ENCODE results near the gene NUTF2. TPM values are rescaled to one million over a fixed set of nuclear protein-coding genes. Genes with fewer than 3 reads are reported as not detected.

Gene NUTF2
- total RNA-seq: 154 and 200 TPM in 2 replicates

DNA sequence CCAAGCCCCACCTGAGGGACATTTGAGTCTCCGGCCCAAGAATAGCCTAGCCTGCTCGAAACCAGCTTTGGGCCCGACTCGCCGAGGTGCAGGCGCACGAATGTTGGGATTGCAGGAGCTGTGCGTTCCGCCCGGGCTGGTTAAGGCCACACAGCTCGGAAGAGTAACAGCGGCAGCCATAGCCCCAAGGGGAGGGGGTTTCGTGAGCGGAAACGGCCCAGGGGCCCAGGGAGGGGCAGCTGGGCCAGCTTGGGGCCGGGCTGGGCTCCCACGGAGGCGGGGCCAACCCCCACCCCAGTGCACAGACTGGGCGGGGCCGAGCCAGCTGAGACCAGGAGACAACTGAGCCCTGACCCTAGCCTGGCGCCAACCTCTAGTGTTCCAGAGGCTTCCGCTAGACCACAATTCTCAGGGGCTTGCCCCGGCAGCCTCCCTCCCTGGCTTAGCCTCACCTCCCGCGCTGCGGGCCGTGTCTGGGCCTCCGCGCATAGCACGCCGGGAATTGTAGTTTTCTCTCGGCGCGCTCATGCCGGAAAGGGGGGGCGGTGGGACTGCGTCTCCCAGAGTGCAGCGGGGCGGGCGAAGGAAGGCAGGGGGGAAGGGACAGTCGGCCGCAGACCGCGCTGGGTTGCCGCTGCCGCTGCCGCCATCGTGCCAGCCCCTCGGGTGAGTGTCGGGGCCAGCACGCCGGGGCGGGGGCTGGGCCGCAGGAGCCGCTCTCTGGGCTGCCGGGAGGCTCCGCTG, at the start of gene NUTF2:
Gene NUTF2, plus strand, starts transcription at position 614 of the 744 bp plus-strand sequence. CDS start 18,198 bp downstream, outside the sequence.

DNA sequence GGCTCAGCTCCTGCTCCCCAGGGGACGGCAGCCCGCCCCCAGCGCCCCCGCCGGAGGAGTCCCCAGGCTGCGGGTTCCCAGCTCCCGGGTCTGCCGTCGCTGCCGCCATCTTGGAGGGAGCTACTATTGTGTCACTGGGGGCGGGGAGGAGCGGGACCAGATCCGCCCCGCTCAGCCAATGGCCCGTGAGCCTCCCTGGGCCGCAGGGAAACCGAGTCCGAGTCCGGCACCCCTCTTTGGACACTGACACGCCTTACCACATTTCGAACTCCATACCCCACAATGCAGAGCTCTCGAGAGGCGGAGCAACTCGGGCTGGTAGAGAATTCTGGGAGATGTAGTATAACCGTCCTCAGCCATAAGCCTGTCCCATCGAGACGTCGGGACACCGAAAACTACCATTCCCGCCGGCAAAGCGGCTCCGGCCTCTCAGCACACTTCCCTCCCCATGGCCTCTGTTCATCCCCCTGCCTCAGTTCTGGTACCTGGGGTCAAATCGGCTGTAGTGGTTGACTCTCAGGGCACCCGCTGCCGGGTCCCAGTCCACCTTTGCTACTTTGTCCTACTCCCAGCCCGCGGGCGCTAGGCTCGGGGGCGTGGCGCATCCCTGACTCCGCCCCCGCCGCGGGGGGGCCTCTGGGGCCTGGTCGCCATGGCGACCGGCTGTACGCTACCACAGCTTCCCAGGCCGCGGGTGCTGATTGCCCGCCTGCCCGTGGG, 40.1 kb upstream of the NUTF2 start, which contains the start of the genes RANBP10 and TSNAXIP1:
Gene RANBP10, minus strand, starts transcription at position 133 of the 720 bp plus-strand sequence. Its CDS starts 24 bp downstream, at position 109.
Gene TSNAXIP1, plus strand, starts transcription at position 462 of the 720 bp plus-strand sequence. CDS start 261 bp downstream, outside the sequence.

DNA sequence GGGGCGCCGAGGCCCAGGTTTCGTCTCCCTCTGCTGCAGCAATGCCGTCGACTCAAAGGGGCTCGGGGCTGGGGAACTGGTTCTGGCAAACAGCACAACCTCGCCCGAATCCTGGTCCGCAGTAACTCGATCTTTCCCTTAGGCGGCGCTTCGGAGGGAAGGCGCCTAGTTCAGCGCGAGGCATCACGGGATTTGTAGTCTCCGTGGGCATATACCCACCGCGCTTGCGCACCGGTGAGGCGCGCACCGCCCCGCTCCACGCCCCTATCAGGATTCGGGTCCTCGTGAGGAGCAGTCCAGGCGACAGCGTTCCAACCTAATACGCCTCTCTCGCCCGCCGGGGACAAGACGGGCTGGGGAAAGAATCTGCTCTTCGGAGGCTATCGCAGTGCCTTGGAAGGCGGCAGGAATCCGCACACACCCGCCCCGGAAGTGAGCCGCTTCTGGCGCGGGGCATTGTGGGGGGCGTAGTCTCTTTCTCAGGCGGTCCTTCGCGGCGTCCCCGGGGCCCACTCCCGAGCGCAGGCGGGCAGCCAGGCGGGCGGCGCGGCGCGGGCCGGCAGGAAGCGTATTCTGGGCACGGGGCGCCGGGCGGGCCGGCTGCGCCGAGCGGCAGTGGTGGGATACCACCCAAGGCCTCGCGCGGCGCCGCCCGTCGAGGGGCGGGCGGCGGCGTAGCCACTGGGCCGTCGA, 4.8 kb upstream of the NUTF2 start, which contains the start of gene THAP11:
Gene THAP11, plus strand, starts transcription at position 505 of the 693 bp plus-strand sequence. CDS start 235 bp downstream, outside the sequence.

DNA sequence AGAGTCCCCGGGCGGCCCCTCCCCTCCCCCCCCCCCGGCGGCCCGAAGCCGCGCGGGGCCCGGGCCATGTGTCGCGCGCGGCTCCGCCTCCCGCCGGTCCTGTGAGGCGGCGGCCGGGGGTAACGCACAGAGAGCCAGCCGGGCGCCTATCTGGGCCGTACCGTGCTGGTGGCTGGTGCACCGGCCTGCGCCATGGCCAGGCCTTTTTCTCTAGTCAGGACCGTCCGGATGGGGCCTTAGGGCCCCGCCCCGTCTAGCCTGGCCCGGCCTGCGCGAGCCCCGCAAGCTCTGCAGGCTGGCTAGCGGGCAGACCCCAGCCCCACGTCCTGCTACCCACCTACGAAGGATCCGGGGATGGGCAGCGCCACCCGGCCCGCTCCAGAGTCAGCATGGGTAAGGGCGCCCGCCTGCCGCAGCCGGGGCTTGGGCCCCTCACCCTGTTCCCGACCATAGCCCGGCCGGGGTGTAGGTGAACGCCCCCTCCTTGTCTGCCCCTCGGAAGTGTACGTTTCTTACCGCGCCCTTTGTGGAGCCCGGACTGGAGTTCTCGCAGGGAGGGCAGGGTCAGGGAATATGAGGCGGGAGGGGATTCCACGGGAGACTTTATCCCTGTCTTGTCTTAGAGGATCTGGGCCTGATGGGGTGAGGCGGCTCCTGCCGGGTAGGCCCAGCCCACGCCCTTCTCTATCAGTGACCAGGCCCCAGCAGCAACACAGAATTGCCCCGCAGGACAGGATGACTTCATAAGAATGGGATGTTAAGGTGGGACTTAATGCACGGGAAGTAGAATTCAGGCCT, 530 bp downstream of the NUTF2 start, which contains the start of gene CENPT:
Gene CENPT, minus strand, starts transcription at position 630 of the 798 bp plus-strand sequence. CDS start 13,834 bp downstream, outside the sequence.

DNA sequence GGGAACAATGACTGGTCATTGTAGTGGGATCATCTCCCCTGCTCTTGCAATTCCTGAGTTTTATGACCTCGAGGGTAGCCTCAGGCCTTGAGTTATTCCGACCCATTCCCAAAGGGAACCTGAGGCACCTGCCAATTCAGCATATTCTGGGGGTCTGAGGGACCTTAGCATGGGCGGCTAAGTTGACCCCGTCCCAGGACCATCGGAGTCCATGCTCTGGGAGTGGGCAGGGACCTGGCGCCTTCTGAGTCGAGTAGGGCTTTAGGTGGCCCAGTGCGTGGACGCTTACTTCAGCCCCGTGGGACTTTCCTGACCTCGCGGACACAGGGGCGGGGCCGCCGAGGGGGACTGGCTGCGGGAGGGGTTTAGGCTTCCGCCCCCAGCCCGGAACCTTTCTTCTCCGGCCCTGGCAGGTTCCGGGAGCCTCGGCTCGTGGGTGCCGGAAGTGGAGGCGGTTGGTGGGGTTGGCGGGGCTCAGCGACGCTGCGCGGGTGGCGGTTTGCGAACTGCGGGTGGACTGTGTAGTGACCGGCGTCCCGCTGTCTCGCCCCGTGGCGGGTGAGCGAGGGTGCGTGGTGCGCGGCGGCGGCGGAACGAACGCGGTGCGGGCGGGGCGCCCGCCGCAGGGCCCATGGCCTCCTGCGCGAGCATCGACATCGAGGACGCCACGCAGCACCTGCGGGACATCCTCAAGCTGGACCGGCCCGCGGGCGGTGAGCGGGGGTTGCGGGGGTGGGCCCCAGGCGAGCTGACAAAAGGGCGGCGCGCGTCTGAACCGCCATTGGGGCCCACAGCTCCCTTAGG, 26.1 kb downstream of the NUTF2 start, which contains the start of gene EDC4:
Gene EDC4, plus strand, starts transcription at position 422 of the 804 bp plus-strand sequence. Its CDS starts 210 bp downstream, at position 632.

GRCh38 chr16:67884684-67885083, 38.0 kb downstream of the NUTF2 start, which contains the start of gene NRN1L:
Gene NRN1L, plus strand, starts transcription at chr16:67884885. Its CDS starts 19 bp downstream, at chr16:67884904.

GRCh38 chr16:67892899-67893742, 46.4 kb downstream of the NUTF2 start, which contains the start of gene PSKH1:
Gene PSKH1, plus strand, starts transcription at chr16:67893254. Its CDS starts 15,496 bp downstream, at chr16:67908750.

Other genes with a start within 250 kb of the NUTF2 start
- 0.15 and 0.34 TPM in 2 replicates for gene CARMIL2, start 201.8 kb upstream of the NUTF2 start, total RNA-seq
- gene ACD, start 186.7 kb upstream of the NUTF2 start, total RNA-seq: 41.9 and 47.7 TPM in 2 replicates
- 1.8 and 3.0 TPM in 2 replicates for gene PARD6A, start 186.0 kb upstream of the NUTF2 start, total RNA-seq
- 16.5 and 17.7 TPM in 2 replicates for gene ENKD1, start 180.2 kb upstream of the NUTF2 start, total RNA-seq
- 3.5 and 4.9 TPM in 2 replicates for gene C16orf86, start 180.1 kb upstream of the NUTF2 start, total RNA-seq
- 11.0 and 12.1 TPM in 2 replicates for gene GFOD2, start 127.6 kb upstream of the NUTF2 start, total RNA-seq
- 4.0 and 4.4 TPM in 2 replicates for gene RANBP10, start 40.4 kb upstream of the NUTF2 start, total RNA-seq
- 0.17 and 1.2 TPM in 2 replicates for gene TSNAXIP1, start 40.0 kb upstream of the NUTF2 start, total RNA-seq
- gene THAP11, start 4.6 kb upstream of the NUTF2 start, total RNA-seq: 35.1 and 35.2 TPM in 2 replicates
- gene CENPT, start 760 bp downstream of the NUTF2 start, total RNA-seq: 38.0 and 38.8 TPM in 2 replicates
- gene EDC4, start 26.1 kb downstream of the NUTF2 start, total RNA-seq: 48.5 and 62.5 TPM in 2 replicates
- 0.30 and 0.50 TPM in 2 replicates for gene NRN1L, start 38.0 kb downstream of the NUTF2 start, total RNA-seq
- 10.6 and 12.5 TPM in 2 replicates for gene PSKH1, start 46.3 kb downstream of the NUTF2 start, total RNA-seq
- 1.0 and 1.3 TPM in 2 replicates for gene CTRL, start 84.9 kb downstream of the NUTF2 start, total RNA-seq
- 40.0 and 47.4 TPM in 2 replicates for gene PSMB10, start 89.9 kb downstream of the NUTF2 start, total RNA-seq
- gene LCAT, start 97.2 kb downstream of the NUTF2 start, total RNA-seq: 10.1 and 11.6 TPM in 2 replicates
- gene SLC12A4, start 121.7 kb downstream of the NUTF2 start, total RNA-seq: 29.4 and 33.1 TPM in 2 replicates
- gene DPEP3, start 133.6 kb downstream of the NUTF2 start, total RNA-seq: not detected in 2 replicates
- gene DPEP2, start 152.6 kb downstream of the NUTF2 start, total RNA-seq: not detected in 2 replicates
- not detected in 2 replicates for gene DPEP2NB, start 169.0 kb downstream of the NUTF2 start, total RNA-seq
- 6.4 and 7.7 TPM in 2 replicates for gene DDX28, start 176.3 kb downstream of the NUTF2 start, total RNA-seq
- 19.5 and 22.0 TPM in 2 replicates for gene DUS2, start 176.4 kb downstream of the NUTF2 start, total RNA-seq
- 9.1 and 10.9 TPM in 2 replicates for gene NFATC3, start 238.4 kb downstream of the NUTF2 start, total RNA-seq

All from bronchus fibroblast of lung (primary cell).